Vagina (tissue), 2 donors: ENCODE results near the gene ZNF595.

Experiments used
- POLR2A ChIP-seq, 2 donors: fragments of 450-650 bp; IDR thresholded peaks; one replicate each; pipeline ENCODE4 v1.6.1; 2017; ENCODE audit warnings: antibody characterized with exemption in 2 of 2, mild to moderate bottlenecking in 2 of 2, moderate library complexity in 2 of 2
- TF ChIP-seq, protein P1 (sequence below), 3 experiments: fragments of 450-650 bp in 2 of 3; fragments of 200-600 bp in 1 of 3; sonication (generic) in 1 of 3; IDR thresholded peaks; one replicate each; pipeline ENCODE4 v1.5.1; 2017 to 2019; ENCODE audit warnings: antibody characterized with exemption in 3 of 3, mild to moderate bottlenecking in 2 of 3, moderate library complexity in 2 of 3

DNA sequence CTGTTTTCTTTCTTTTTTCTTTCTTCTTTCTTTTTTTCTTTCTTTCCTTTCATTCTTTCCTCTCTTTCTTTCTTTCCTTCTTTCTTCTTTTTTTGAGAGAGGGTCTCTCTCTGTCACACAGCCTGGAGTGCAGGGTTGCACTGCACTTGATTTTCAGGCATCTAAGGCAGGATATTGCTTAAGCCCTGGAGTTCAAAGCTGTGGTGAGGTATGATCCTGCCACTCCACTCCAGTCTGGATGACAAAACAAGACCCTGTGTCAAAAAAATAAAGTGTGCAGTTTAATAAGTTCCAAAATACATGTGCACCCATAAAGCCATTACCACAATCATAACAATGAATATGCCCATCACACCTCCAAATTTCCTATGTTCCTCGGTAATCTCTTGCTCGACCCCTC lies 60.6 kb downstream of the ZNF595 start:
- TF ChIP-seq, protein P1, sequence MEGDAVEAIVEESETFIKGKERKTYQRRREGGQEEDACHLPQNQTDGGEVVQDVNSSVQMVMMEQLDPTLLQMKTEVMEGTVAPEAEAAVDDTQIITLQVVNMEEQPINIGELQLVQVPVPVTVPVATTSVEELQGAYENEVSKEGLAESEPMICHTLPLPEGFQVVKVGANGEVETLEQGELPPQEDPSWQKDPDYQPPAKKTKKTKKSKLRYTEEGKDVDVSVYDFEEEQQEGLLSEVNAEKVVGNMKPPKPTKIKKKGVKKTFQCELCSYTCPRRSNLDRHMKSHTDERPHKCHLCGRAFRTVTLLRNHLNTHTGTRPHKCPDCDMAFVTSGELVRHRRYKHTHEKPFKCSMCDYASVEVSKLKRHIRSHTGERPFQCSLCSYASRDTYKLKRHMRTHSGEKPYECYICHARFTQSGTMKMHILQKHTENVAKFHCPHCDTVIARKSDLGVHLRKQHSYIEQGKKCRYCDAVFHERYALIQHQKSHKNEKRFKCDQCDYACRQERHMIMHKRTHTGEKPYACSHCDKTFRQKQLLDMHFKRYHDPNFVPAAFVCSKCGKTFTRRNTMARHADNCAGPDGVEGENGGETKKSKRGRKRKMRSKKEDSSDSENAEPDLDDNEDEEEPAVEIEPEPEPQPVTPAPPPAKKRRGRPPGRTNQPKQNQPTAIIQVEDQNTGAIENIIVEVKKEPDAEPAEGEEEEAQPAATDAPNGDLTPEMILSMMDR (IDR thresholded peaks at IDR 0.05), result no peak
- TF ChIP-seq POLR2A (IDR thresholded peaks at IDR 0.05), result no peak
